ENCODE measurements around the gene GNG7.
"Not testable (repeated sequence)": the region's sequence is repeated elsewhere in the genome, so short reads cannot be mapped to it uniquely, and the experiment has no call there.

- TF ChIP-seq POLR2AphosphoS5 (IDR thresholded peaks at IDR 0.05; ENCODE audit: borderline replicate concordance, low read depth, low read length); EZH2 (IDR thresholded peaks at IDR 0.05); FOXP2 (optimal IDR thresholded peaks at IDR 0.05; ENCODE audit: control extremely low read depth, extremely low read length, insufficient read depth): not testable (repeated sequence)
These were observed 122.1 kb downstream of the GNG7 start for GRCh38 chr19:2580396-2580795.
